Measurements from ENCODE around the gene JARID2. TPM values are rescaled to one million over a fixed set of nuclear protein-coding genes. Genes with fewer than 3 reads are reported as not detected.

JARID2 gene
- total and polyA plus RNA-seq, 2 of the 8 experiments (the other 6 are each of a cell fraction or from before 2014, with no cell fraction given): 60.1 to 239 TPM

- DNase-seq (ENCODE audit: low read depth in 1 of 2, low spot score in 2 of 2): no peak
- 0 out of 2 replicates have a peak overlapping the region, but pooled peaks have one; percentile 1 for H2BK15ac ChIP-seq (ENCODE audit: low read length)
- H3K4ac ChIP-seq (replicated peaks; ENCODE audit: insufficient read length, low read depth, low read length): no peak overlapping the region
- no peak overlapping the region for H4K91ac ChIP-seq (replicated peaks; ENCODE audit: insufficient read length, low read length)
- H3K27ac ChIP-seq (ENCODE audit: low read depth, low read length): no peak overlapping the region
- H2AFZ ChIP-seq (ENCODE audit: low read length): no peak overlapping the region
- H2AK5ac ChIP-seq (ENCODE audit: low read depth, low read length): no peak overlapping the region
- no peaks in the 10 kb centered on the region for H3K79me1 ChIP-seq (ENCODE audit: low read depth, low read length)
- H3K4me3 ChIP-seq (ENCODE audit: extremely low read depth in 1 of 4, insufficient read depth in 2 of 4, low read depth in 3 of 4, low read length in 4 of 4): no peak overlapping the region
- H3K14ac ChIP-seq (ENCODE audit: insufficient read length): no peak overlapping the region
- H2BK120ac ChIP-seq (replicated peaks; ENCODE audit: low read depth, low read length): no peak overlapping the region
- H4K20me1 ChIP-seq (replicated peaks in 1 of 2; ENCODE audit: control insufficient read depth in 1 of 2, insufficient read depth in 2 of 2, low read length in 2 of 2): peaks cover 0 to 2% of the 10 kb centered on the region in 2 experiments
- no peak overlapping the region for H3K9ac ChIP-seq (replicated peaks in 1 of 4; ENCODE audit: extremely low read depth in 1 of 4, low read depth in 3 of 4, low read length in 3 of 4)
- H3K9me3 ChIP-seq (ENCODE audit: insufficient read depth in 2 of 2, low read depth in 1 of 2, low read length in 1 of 2): no peaks in the 10 kb centered on the region
- no peak overlapping the region for H3K56ac ChIP-seq (replicated peaks; ENCODE audit: insufficient read length, low read depth, low read length)
- H3K23ac ChIP-seq (ENCODE audit: insufficient read length): no peak overlapping the region
- H4K8ac ChIP-seq (ENCODE audit: extremely low read depth, insufficient read depth, low read length): no peak overlapping the region
- no peaks in the 10 kb centered on the region for H3K27me3 ChIP-seq (replicated peaks in 1 of 4; ENCODE audit: control insufficient read depth in 3 of 4, extremely low read depth in 1 of 4, insufficient read depth in 3 of 4, low read length in 3 of 4)
- FAIRE-seq: no peak
- ChIA-PET CTCF (ENCODE audit: partially characterized antibody) (interaction anchor here (1.0 kb wide), 1 partner anchor 1801 kb away, joined by 3 read pairs; no protein-coding TSS in a partner anchor), POLR2A (ENCODE audit: partially characterized antibody) (no interaction called here)
- H3K36me3 ChIP-seq (ENCODE audit: control insufficient read depth in 2 of 4, insufficient read depth in 4 of 4, low read length in 3 of 4): no peaks in the 10 kb centered on the region
- no peak overlapping the region for H3K18ac ChIP-seq (ENCODE audit: extremely low read depth, low read length)
- H4K5ac ChIP-seq (ENCODE audit: insufficient read length, low read depth, low read length): no peak overlapping the region
- no peaks in the 10 kb centered on the region for H3K4me1 ChIP-seq (replicated peaks in 1 of 4; ENCODE audit: control insufficient read depth in 3 of 4, insufficient read depth in 4 of 4, low read length in 3 of 4)
- no peak overlapping the region for H2BK5ac ChIP-seq (ENCODE audit: low read depth, low read length)
- H3K4me2 ChIP-seq (ENCODE audit: insufficient read depth in 1 of 2, low read depth in 2 of 2, low read length in 2 of 2): no peak overlapping the region
- H3K79me2 ChIP-seq (ENCODE audit: control insufficient read depth in 1 of 2, insufficient read depth in 2 of 2, low read length in 2 of 2): no peaks in the 10 kb centered on the region
- no peak overlapping the region for H2BK20ac ChIP-seq (ENCODE audit: low read length)
- 92% methylated on average over 1 of the region's 1 CpG; no CpG with 5 or more reads in 1 of the 2 experiments for WGBS, 2 experiments (ENCODE audit: extremely low coverage in 1 of 2, insufficient coverage in 1 of 2, insufficient read length in 1 of 2, insufficient replicate concordance in 2 of 2, low coverage in 1 of 2, low lambda C conversion rate in 2 of 2, missing lambda C conversion rate in 1 of 2)
- H3K23me2 ChIP-seq (ENCODE audit: low read depth, low read length): no peaks in the 10 kb centered on the region
- H2BK12ac ChIP-seq (ENCODE audit: low read depth, low read length): no peak overlapping the region
- TF ChIP-seq TEAD4 (IDR thresholded peaks at IDR 0.05; ENCODE audit: low read depth, low read length): no peak
- TF ChIP-seq SAP30 (IDR thresholded peaks at IDR 0.05; ENCODE audit: insufficient read depth, insufficient replicate concordance, low read length): no peak
- no peak for TF ChIP-seq NANOG (IDR thresholded peaks at IDR 0.05; ENCODE audit: insufficient read depth, low read depth, low read length, poor library complexity, severe bottlenecking)
- no peak for TF ChIP-seq ZNF274 (IDR thresholded peaks at IDR 0.05; ENCODE audit: borderline replicate concordance, extremely low read depth, low read length)
- TF ChIP-seq BACH1 (IDR thresholded peaks at IDR 0.05; ENCODE audit: low read length): no peak
- no peak for TF ChIP-seq KDM5A (IDR thresholded peaks at IDR 0.05; ENCODE audit: low read length)
- TF ChIP-seq SP2 (IDR thresholded peaks at IDR 0.05; ENCODE audit: low read length): no peak
Observed at GRCh38 chr6:15562977-15563376, 317.1 kb downstream of the JARID2 start.
